CD14-positive monocyte (primary cell): ENCODE measurements around the gene ARV1. TPM values are rescaled to one million over a fixed set of nuclear protein-coding genes. Genes with fewer than 3 reads are reported as not detected.
A peak's percentile ranks its signal among the peaks of the same experiment; 100 is the strongest.
"Not testable (repeated sequence)": the region's sequence is repeated elsewhere in the genome, so short reads cannot be mapped to it uniquely, and the experiment has no call there.

Experiments
- DNase-seq, 3 donors: peaks; one replicate each; pipeline ENCODE4 v3.0.0-alpha.2; 2011 to 2022
- H2AFZ ChIP-seq: 2 replicates; pipeline ENCODE4 v1.6.0; 2012; ENCODE audit warnings: mild to moderate bottlenecking, low read depth, low read length, inconsistent platforms; ENCODE audit not compliant: insufficient read depth, poor library complexity, severe bottlenecking
- H3K27ac ChIP-seq, 2 donors: 1 replicate in 1 of 2; 2 replicates in 1 of 2; pipeline ENCODE4 v1.5.1; 2012 to 2013; ENCODE audit warnings: low read length in 2 of 2, control low read depth in 1 of 2, inconsistent platforms in 1 of 2, low read depth in 1 of 2, mild to moderate bottlenecking in 1 of 2
- H3K27me3 ChIP-seq, 2 donors: one replicate each; pipeline versions ENCODE4 v1.6.0 to v1.6.1; 2011 to 2013; ENCODE audit warnings: low read length in 2 of 2; ENCODE audit not compliant: control insufficient read depth in 2 of 2, insufficient read depth in 2 of 2
- H3K36me3 ChIP-seq, 2 donors: replicated peaks in 1 of 2; 1 replicate in 1 of 2; 2 replicates in 1 of 2; pipeline versions ENCODE4 v1.5.1 to v1.6.1; 2012 to 2013; ENCODE audit warnings: low read length in 2 of 2, control low read depth in 1 of 2, inconsistent platforms in 1 of 2, mild to moderate bottlenecking in 1 of 2; ENCODE audit not compliant: insufficient read depth in 2 of 2, control insufficient read depth in 1 of 2
- H3K4me1 ChIP-seq, 2 donors: 1 replicate in 1 of 2; 2 replicates in 1 of 2; pipeline versions ENCODE4 v1.5.1 to v1.6.1; 2012 to 2013; ENCODE audit warnings: low read length in 2 of 2, control low read depth in 1 of 2, inconsistent platforms in 1 of 2, mild to moderate bottlenecking in 1 of 2, moderate library complexity in 1 of 2; ENCODE audit not compliant: insufficient read depth in 2 of 2, control insufficient read depth in 1 of 2
- H3K4me2 ChIP-seq: replicated peaks from 2 replicates; pipeline ENCODE3; 2012; ENCODE audit warnings: low read length, moderate library complexity, mild to moderate bottlenecking; ENCODE audit not compliant: poor library complexity, severe bottlenecking; ENCODE audit errors: extremely low read depth
- H3K4me3 ChIP-seq, 3 experiments: fragments of 200-600 bp in 1 of 3; sonication (generic) in 1 of 3; replicated peaks in 1 of 3; 1 replicate in 2 of 3; 2 replicates in 1 of 3; pipeline ENCODE4 v1.5.1; 2011 to 2013; ENCODE audit warnings: low read length in 3 of 3, mild to moderate bottlenecking in 3 of 3, control low read depth in 2 of 3, low read depth in 2 of 3, inconsistent platforms in 1 of 3, moderate library complexity in 1 of 3
- H3K79me2 ChIP-seq: 2 replicates; pipeline ENCODE4 v1.6.0; 2012; ENCODE audit warnings: mild to moderate bottlenecking, control low read depth, inconsistent platforms, low read length, moderate library complexity; ENCODE audit not compliant: insufficient read depth
- H3K9ac ChIP-seq: 2 replicates; pipeline ENCODE4 v1.6.0; 2017; ENCODE audit warnings: low read length, mild to moderate bottlenecking; ENCODE audit not compliant: insufficient read depth, poor library complexity, severe bottlenecking
- H3K9me3 ChIP-seq, 2 donors: replicated peaks in 1 of 2; 1 replicate in 1 of 2; 2 replicates in 1 of 2; pipeline versions ENCODE4 v1.5.1 to v1.6.1; 2012 to 2013; ENCODE audit warnings: low read length in 2 of 2, control low read depth in 1 of 2; ENCODE audit not compliant: control insufficient read depth in 1 of 2, insufficient read depth in 1 of 2
- H4K20me1 ChIP-seq: 2 replicates; pipeline ENCODE4 v1.6.0; 2012; ENCODE audit warnings: mild to moderate bottlenecking, low read length, control low read depth, moderate library complexity; ENCODE audit not compliant: insufficient read depth
- H3K27ac Mint-ChIP-seq, 7 donors: one replicate each; pipeline ENCODE4 v1.8.0; 2020; ENCODE audit warnings: mild to moderate bottlenecking in 7 of 7, mixed read lengths in 7 of 7, moderate library complexity in 6 of 7, inconsistent platforms in 2 of 7
- H3K27me3 Mint-ChIP-seq, 3 donors: one replicate each; pipeline ENCODE4 v1.8.0; 2021 to 2022; ENCODE audit warnings: low read depth in 3 of 3, mild to moderate bottlenecking in 3 of 3, mixed read lengths in 3 of 3, moderate library complexity in 3 of 3, inconsistent platforms in 1 of 3
- H3K36me3 Mint-ChIP-seq, 2 donors: one replicate each; pipeline ENCODE4 v1.8.0; 2020; ENCODE audit warnings: mixed read lengths in 2 of 2, inconsistent platforms in 1 of 2, mild to moderate bottlenecking in 1 of 2
- H3K4me1 Mint-ChIP-seq: one replicate; pipeline ENCODE4 v1.8.0; 2020; ENCODE audit warnings: mild to moderate bottlenecking, mixed read lengths
- H3K4me3 Mint-ChIP-seq, 2 donors: one replicate each; pipeline ENCODE4 v1.8.0; 2020; ENCODE audit warnings: mild to moderate bottlenecking in 2 of 2, mixed read lengths in 2 of 2, moderate library complexity in 1 of 2
- H3K9me3 Mint-ChIP-seq, 7 donors: one replicate each; pipeline ENCODE4 v1.8.0; 2020 to 2022; ENCODE audit warnings: mixed read lengths in 7 of 7, mild to moderate bottlenecking in 6 of 7, moderate library complexity in 6 of 7, inconsistent platforms in 2 of 7
- WGBS: methylation state at CpG from one replicate; pipeline ENCODE4 v1.1.5; 2013; ENCODE audit warnings: missing lambda C conversion rate; ENCODE audit not compliant: insufficient coverage; 5-methylcytosine and 5-hydroxymethylcytosine counted together
- intact Hi-C, 2 donors: fragments of 100-400 bp; cut with micrococcal nuclease; formaldehyde crosslinking; loops; one replicate each; pipeline versions ENCODE4 v1.15.0 to v1.15.1; 2023
- polyA plus RNA-seq, 3 donors: library from polyadenylated mRNA; depleted of rRNA in 1 of 3; unstranded in 2 of 3; stranded (reverse) in 1 of 3; fragments of 300-500 nt in 2 of 3; fragments of >200 nt in 1 of 3; fragmentation: Illumina TruSeq in 2 of 3; gene quantifications; 1 replicate in 2 of 3; 2 replicates in 1 of 3; pipeline ENCODE4 v1.2.3, GENCODE V29; 2012 to 2021
- TF ChIP-seq, protein P1 (sequence below): fragments of 200-600 bp; IDR thresholded peaks from one replicate; pipeline ENCODE4 v1.8.0; 2022; ENCODE audit warnings: antibody characterized with exemption, mild to moderate bottlenecking

Gene ARV1
- polyA plus RNA-seq, 3 donors, result 7.7 to 19.2 (median 15.0) TPM

DNA sequence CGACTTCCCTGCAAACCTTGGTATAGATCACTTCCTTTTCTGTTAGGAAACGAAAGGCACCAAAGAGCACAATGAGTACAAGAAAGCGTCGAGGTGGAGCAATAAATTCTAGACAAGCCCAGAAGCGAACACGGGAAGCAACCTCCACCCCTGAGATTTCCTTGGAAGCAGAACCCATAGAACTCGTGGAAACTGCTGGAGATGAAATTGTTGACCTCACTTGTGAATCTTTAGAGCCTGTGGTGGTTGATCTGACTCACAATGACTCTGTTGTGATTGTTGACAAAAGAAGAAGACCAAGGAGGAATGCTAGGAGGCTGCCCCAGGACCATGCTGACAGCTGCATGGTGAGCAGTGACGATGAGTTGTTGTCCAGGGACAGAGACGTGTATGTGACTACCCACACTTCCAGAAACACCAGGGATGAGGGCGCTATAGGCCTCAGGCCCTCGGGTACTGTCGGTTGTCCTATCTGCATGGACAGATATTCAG, 42.7 kb downstream of the ARV1 start:
- WGBS, result 51% methylated on average over 10 of the region's 12 CpGs
- H3K36me3 Mint-ChIP-seq, result peaks cover 6 to 8% of the 10 kb centered on the region in 2 donors
- TF ChIP-seq, protein P1, sequence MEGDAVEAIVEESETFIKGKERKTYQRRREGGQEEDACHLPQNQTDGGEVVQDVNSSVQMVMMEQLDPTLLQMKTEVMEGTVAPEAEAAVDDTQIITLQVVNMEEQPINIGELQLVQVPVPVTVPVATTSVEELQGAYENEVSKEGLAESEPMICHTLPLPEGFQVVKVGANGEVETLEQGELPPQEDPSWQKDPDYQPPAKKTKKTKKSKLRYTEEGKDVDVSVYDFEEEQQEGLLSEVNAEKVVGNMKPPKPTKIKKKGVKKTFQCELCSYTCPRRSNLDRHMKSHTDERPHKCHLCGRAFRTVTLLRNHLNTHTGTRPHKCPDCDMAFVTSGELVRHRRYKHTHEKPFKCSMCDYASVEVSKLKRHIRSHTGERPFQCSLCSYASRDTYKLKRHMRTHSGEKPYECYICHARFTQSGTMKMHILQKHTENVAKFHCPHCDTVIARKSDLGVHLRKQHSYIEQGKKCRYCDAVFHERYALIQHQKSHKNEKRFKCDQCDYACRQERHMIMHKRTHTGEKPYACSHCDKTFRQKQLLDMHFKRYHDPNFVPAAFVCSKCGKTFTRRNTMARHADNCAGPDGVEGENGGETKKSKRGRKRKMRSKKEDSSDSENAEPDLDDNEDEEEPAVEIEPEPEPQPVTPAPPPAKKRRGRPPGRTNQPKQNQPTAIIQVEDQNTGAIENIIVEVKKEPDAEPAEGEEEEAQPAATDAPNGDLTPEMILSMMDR, result no peak
- H3K9me3 Mint-ChIP-seq, result peaks cover 0 to 2% (median 0%) of the 10 kb centered on the region in 7 donors
- Histone ChIP-seq H4K20me1 (no peaks in the 10 kb centered on the region), H3K27me3 (no peaks in the 10 kb centered on the region), H2AFZ (no peak overlapping the region), H3K4me3 (peak overlapping the region in 1 of 3 experiments; percentile 63), H3K79me2 (no peaks in the 10 kb centered on the region), H3K4me2 (no peak overlapping the region), H3K9ac (no peak overlapping the region), H3K9me3 (no peaks in the 10 kb centered on the region), H3K36me3 (no peaks in the 10 kb centered on the region), H3K4me1 (peaks cover 25 to 27% of the 10 kb centered on the region in 2 donors), H3K27ac (no peak overlapping the region)
- H3K4me1 Mint-ChIP-seq, result peaks cover 28% of the 10 kb centered on the region
- DNase-seq, result peak in 1 of 3 donors; percentile 18
- peaks cover 0 to 4% (median 3%) of the 10 kb centered on the region in 3 donors for H3K27me3 Mint-ChIP-seq
- intact Hi-C loops, result no loop called here
- H3K27ac Mint-ChIP-seq, result peak overlapping the region in 3 of 7 donors; percentile 26 to 66 (median 41)
- no peak overlapping the region for H3K4me3 Mint-ChIP-seq

DNA sequence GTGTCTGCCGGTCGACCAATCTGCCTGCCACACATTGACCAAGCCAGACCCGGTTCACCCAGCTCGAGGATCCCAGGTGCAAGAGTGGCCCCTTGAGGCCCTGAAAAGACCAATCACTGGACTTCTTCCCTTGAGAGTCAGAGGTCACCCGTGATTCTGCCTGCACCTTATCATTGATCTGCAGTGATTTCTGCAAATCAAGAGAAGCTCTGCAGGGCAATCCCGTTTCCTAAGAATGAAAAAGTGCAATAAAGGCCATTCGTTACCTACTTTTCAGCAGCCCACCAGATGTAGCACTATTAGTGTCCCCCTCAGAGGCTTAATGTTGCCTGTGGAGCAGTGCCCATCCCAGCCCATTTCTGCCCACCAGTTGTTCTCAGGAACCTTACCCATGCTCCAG, 43.6 kb downstream of the ARV1 start:
- H3K27me3 ChIP-seq, H3K9me3 Mint-ChIP-seq, H3K36me3 ChIP-seq, H3K4me3 ChIP-seq, H3K36me3 Mint-ChIP-seq, DNase-seq, H2AFZ ChIP-seq, intact Hi-C loops, H3K27me3 Mint-ChIP-seq, H3K9ac ChIP-seq, H3K9me3 ChIP-seq, H3K4me2 ChIP-seq, H4K20me1 ChIP-seq, H3K4me3 Mint-ChIP-seq, H3K79me2 ChIP-seq, H3K27ac ChIP-seq, H3K27ac Mint-ChIP-seq: not testable (repeated sequence)
- peaks cover 25 to 27% of the 10 kb centered on the region in 2 donors for H3K4me1 ChIP-seq
- peaks cover 28% of the 10 kb centered on the region for H3K4me1 Mint-ChIP-seq
- 100% methylated on average over 6 of the region's 7 CpGs for WGBS
